IMR-90 (cell line): ENCODE measurements around the gene AASS. TPM values are rescaled to one million over a fixed set of nuclear protein-coding genes. Genes with fewer than 3 reads are reported as not detected.
A peak's percentile ranks its signal among the peaks of the same experiment; 100 is the strongest.

Experiments used
- ATAC-seq: fragments of 200-7000 bp; cut with Tn5 transposase; 2 replicates; pipeline ENCODE4 v1.9.1; 2020; ENCODE audit warnings: low read depth, mild to moderate bottlenecking, moderate library complexity
- BruUV-seq: library from RNA; stranded (reverse); fragments of 400-500 nt; replicated peaks from 2 replicates; lab custom pipeline; 2021; lab: Mats Ljungman, UMichigan
- CTCF ChIA-PET: fragments of 300-600 bp; formaldehyde crosslinking; extraction: SDS; loops from one replicate; lab custom pipeline; 2021; ENCODE audit warnings: antibody characterized with exemption; lab: Yijun Ruan, JAX
- POLR2A ChIA-PET: fragments of 300-600 bp; sonication (Branson Sonifier 250); formaldehyde crosslinking; loops from one replicate; lab custom pipeline; 2022; ENCODE audit warnings: antibody characterized with exemption; ENCODE audit not compliant: unreplicated experiment; lab: Charles Lee
- DNase-seq: peaks from one replicate; pipeline ENCODE4 v3.0.0; 2013
- H2AFZ ChIP-seq: replicated peaks from 2 replicates; pipeline ENCODE3; 2013; ENCODE audit warnings: low read length, mild to moderate bottlenecking; ENCODE audit not compliant: poor library complexity
- H2AK5ac ChIP-seq: 2 replicates; pipeline ENCODE4 v1.6.1; 2013; ENCODE audit warnings: low read depth, low read length, inconsistent platforms
- H2AK9ac ChIP-seq: replicated peaks from 2 replicates; pipeline ENCODE3; 2013; ENCODE audit warnings: mild to moderate bottlenecking, low read depth, low read length, moderate library complexity; ENCODE audit not compliant: poor library complexity
- H2BK120ac ChIP-seq: 2 replicates; pipeline ENCODE4 v1.6.1; 2013; ENCODE audit warnings: low read depth, low read length, inconsistent platforms
- H2BK15ac ChIP-seq: 3 replicates; pipeline ENCODE4 v1.6.1; 2013; ENCODE audit warnings: low read depth, low read length, inconsistent platforms
- H2BK20ac ChIP-seq: 2 replicates; pipeline ENCODE4 v1.6.1; 2013; ENCODE audit warnings: low read depth, mild to moderate bottlenecking, inconsistent platforms, low read length, moderate library complexity
- H2BK5ac ChIP-seq: 2 replicates; pipeline ENCODE4 v1.6.1; 2013; ENCODE audit warnings: mild to moderate bottlenecking, low read depth, low read length, inconsistent platforms; ENCODE audit not compliant: poor library complexity, severe bottlenecking
- H3K14ac ChIP-seq: replicated peaks from 2 replicates; pipeline ENCODE4 v1.6.1; 2013; ENCODE audit warnings: low read depth, low read length, inconsistent platforms
- H3K18ac ChIP-seq: 2 replicates; pipeline ENCODE4 v1.6.1; 2013; ENCODE audit warnings: low read depth, low read length, control low read depth
- H3K23ac ChIP-seq: 2 replicates; pipeline ENCODE4 v1.6.1; 2013; ENCODE audit warnings: low read depth, low read length, inconsistent platforms
- H3K27ac ChIP-seq: 2 replicates; pipeline ENCODE4 v1.5.1; 2013; ENCODE audit warnings: mild to moderate bottlenecking, control low read depth, low read length; ENCODE audit not compliant: insufficient read depth
- H3K27me3 ChIP-seq: 2 replicates; pipeline ENCODE4 v1.6.1; 2013; ENCODE audit warnings: low read length; ENCODE audit not compliant: control insufficient read depth, insufficient read depth
- H3K36me3 ChIP-seq: 2 replicates; pipeline ENCODE4 v1.6.1; 2013; ENCODE audit warnings: low read length, mixed read lengths; ENCODE audit not compliant: control insufficient read depth, insufficient read depth
- H3K4ac ChIP-seq: 2 replicates; pipeline ENCODE4 v1.6.1; 2013; ENCODE audit warnings: low read depth, low read length, inconsistent platforms
- H3K4me1 ChIP-seq: 2 replicates; pipeline ENCODE4 v1.6.1; 2013; ENCODE audit warnings: low read length, mixed read lengths; ENCODE audit not compliant: control insufficient read depth, insufficient read depth
- H3K4me2 ChIP-seq: 2 replicates; pipeline ENCODE4 v1.6.1; 2013; ENCODE audit warnings: low read depth, mild to moderate bottlenecking, control low read depth, low read length, moderate library complexity
- H3K4me3 ChIP-seq: 2 replicates; pipeline ENCODE4 v1.5.1; 2013; ENCODE audit warnings: low read depth, mild to moderate bottlenecking, control low read depth, low read length, moderate library complexity; ENCODE audit not compliant: insufficient read depth
- H3K56ac ChIP-seq: 2 replicates; pipeline ENCODE4 v1.6.1; 2013; ENCODE audit warnings: low read length, inconsistent platforms; ENCODE audit not compliant: insufficient read depth; ENCODE audit errors: extremely low read depth
- H3K79me1 ChIP-seq, 2 experiments: 2 replicates each; pipeline ENCODE4 v1.6.1; 2013; ENCODE audit warnings: low read length in 2 of 2, inconsistent platforms in 1 of 2, low read depth in 1 of 2
- H3K9ac ChIP-seq: 2 replicates; pipeline ENCODE4 v1.6.1; 2013; ENCODE audit warnings: low read depth, low read length, control low read depth
- H3K9me1 ChIP-seq: 2 replicates; pipeline ENCODE4 v1.6.1; 2013; ENCODE audit warnings: low read length, inconsistent platforms; ENCODE audit not compliant: insufficient read depth
- H3K9me3 ChIP-seq: 2 replicates; pipeline ENCODE4 v1.6.1; 2013; ENCODE audit warnings: low read length; ENCODE audit not compliant: control insufficient read depth, insufficient read depth
- H4K20me1 ChIP-seq: 2 replicates; pipeline ENCODE4 v1.6.1; 2013; ENCODE audit warnings: low read length, inconsistent platforms; ENCODE audit not compliant: insufficient read depth
- H4K5ac ChIP-seq: 2 replicates; pipeline ENCODE4 v1.6.1; 2013; ENCODE audit warnings: mild to moderate bottlenecking, low read depth, low read length, control low read depth
- H4K8ac ChIP-seq, 2 experiments: 2 replicates each; pipeline ENCODE4 v1.6.1; 2013; ENCODE audit warnings: low read depth in 2 of 2, low read length in 2 of 2, control low read depth in 1 of 2, inconsistent platforms in 1 of 2
- H4K91ac ChIP-seq: 2 replicates; pipeline ENCODE4 v1.6.1; 2013; ENCODE audit warnings: low read depth, low read length, inconsistent platforms; ENCODE audit not compliant: insufficient read depth
- FOS ChIP-seq: fragments of 150-350 bp; IDR thresholded peaks from 2 replicates; pipeline ENCODE4 v1.6.1; 2016; ENCODE audit warnings: low read depth, low read length
- MAFK ChIP-seq: IDR thresholded peaks from 2 replicates; pipeline ENCODE4 v1.6.1; 2012; ENCODE audit warnings: low read depth, low read length, improper control_type of control experiment
- RFX5 ChIP-seq: IDR thresholded peaks from 2 replicates; pipeline ENCODE4 v1.8.0; 2012; ENCODE audit warnings: low read depth, mild to moderate bottlenecking, low read length, moderate library complexity
- WGBS, 2 experiments: methylation state at CpG; one replicate each; pipeline versions ENCODE4 v1.1.5 to v1.1.7; 2013; ENCODE audit warnings: missing lambda C conversion rate in 2 of 2; ENCODE audit not compliant: insufficient read length in 1 of 2; ENCODE audit errors: extremely low coverage in 2 of 2; 5-methylcytosine and 5-hydroxymethylcytosine counted together
- dilution Hi-C: fragments of 300-500 bp; cut with HindIII; formaldehyde crosslinking; loops from one replicate; pipeline ENCODE4 v1.14.3; 2018; ENCODE audit warnings: low sequenced_read_pairs; ENCODE audit not compliant: unreplicated experiment
- in situ Hi-C: fragments of 300-500 bp; cut with MboI; formaldehyde crosslinking; loops from 3 replicates; pipeline ENCODE4 v1.14.3; 2019; ENCODE audit warnings: low sequenced_read_pairs, inconsistent platforms, mixed read lengths
- intact Hi-C: fragments of 100-400 bp; cut with micrococcal nuclease; formaldehyde crosslinking; loops from 2 replicates; pipeline ENCODE4 v1.10.0; 2022
- polyA plus RNA-seq, 3 experiments: library from polyadenylated mRNA; depleted of rRNA; stranded (reverse); fragments of >200 nt; gene quantifications; 2 replicates each; pipeline ENCODE4 v1.2.3, GENCODE V29; 2012; ENCODE audit warnings: low replicate concordance in 1 of 3
- total RNA-seq: library from RNA; depleted of rRNA; stranded (reverse); fragments of >200 nt; gene quantifications from 2 replicates; pipeline ENCODE4 v1.2.3, GENCODE V29; 2012

The AASS gene
- total and polyA plus RNA-seq, 2 of the 4 experiments (the other 2 are of a cell fraction): 6.1 to 12.9 TPM

GRCh38 chr7:122095642-122096041 lies 48.4 kb downstream of the AASS start:
- no peak overlapping the region for H2BK5ac ChIP-seq
- in situ Hi-C loops: loop anchor here (10.0 kb wide), 1 partner anchor 439 kb away; no protein-coding TSS in a partner anchor
- POLR2A ChIA-PET: no interaction called here
- intact Hi-C loops: loop anchor here (5.0 kb wide), 1 partner anchor 37 kb away; no protein-coding TSS in a partner anchor
- TF ChIP-seq MAFK (peak; percentile 51), FOS (no peak), RFX5 (no peak)
- no peak overlapping the region for H2BK15ac ChIP-seq
- H2BK20ac ChIP-seq: no peak overlapping the region
- H3K4me3 ChIP-seq: no peak overlapping the region
- no peak overlapping the region for H3K14ac ChIP-seq
- H3K36me3 ChIP-seq: peaks cover 2% of the 10 kb centered on the region; the same call in 1 of the 2 replicates
- CTCF ChIA-PET: interaction anchor here (0.6 kb wide), 1 partner anchor 75 kb away, joined by 4 read pairs; no protein-coding TSS in a partner anchor
- DNase-seq (no peak), ATAC-seq (no peak)
- no peaks in the 10 kb centered on the region for H3K9me1 ChIP-seq
- no peak overlapping the region for H3K23ac ChIP-seq
- H3K79me1 ChIP-seq: no peaks in the 10 kb centered on the region
- no CpG with 5 or more reads among the region's 4 CpGs for WGBS, 2 experiments
- H3K27me3 ChIP-seq: no peaks in the 10 kb centered on the region
- no peak overlapping the region for H2AFZ ChIP-seq
- no peak overlapping the region for H2AK5ac ChIP-seq
- H3K4me1 ChIP-seq: no peaks in the 10 kb centered on the region
- no peak overlapping the region for H3K27ac ChIP-seq
- no peak overlapping the region for H4K5ac ChIP-seq
- no TSS peak for BruUV-seq
- H3K9ac ChIP-seq: no peak overlapping the region
- H3K9me3 ChIP-seq: no peaks in the 10 kb centered on the region
- no peak overlapping the region for H3K4me2 ChIP-seq
- H2BK120ac ChIP-seq: no peak overlapping the region
- no peak overlapping the region for H3K4ac ChIP-seq
- H4K8ac ChIP-seq: no peak overlapping the region
- no peak overlapping the region for H3K18ac ChIP-seq
- no peak overlapping the region for H3K56ac ChIP-seq
- dilution Hi-C loops: no loop called here
- no peaks in the 10 kb centered on the region for H4K20me1 ChIP-seq
- H2AK9ac ChIP-seq: no peak overlapping the region
- H4K91ac ChIP-seq: no peak overlapping the region
